HG02981 (cell line): ENCODE measurements around the gene ADGRG4.
"Not testable (repeated sequence)": the region's sequence is repeated elsewhere in the genome, so short reads cannot be mapped to it uniquely, and the experiment has no call there.

ENCODE experiments used
- ATAC-seq: cut with Tn5 transposase; IDR thresholded peaks from one replicate; pipeline ENCODE4 v1.9.1; 2021; ENCODE audit warnings: mild to moderate bottlenecking, moderate library complexity; ENCODE audit not compliant: unreplicated experiment

Gene ADGRG4

DNA sequence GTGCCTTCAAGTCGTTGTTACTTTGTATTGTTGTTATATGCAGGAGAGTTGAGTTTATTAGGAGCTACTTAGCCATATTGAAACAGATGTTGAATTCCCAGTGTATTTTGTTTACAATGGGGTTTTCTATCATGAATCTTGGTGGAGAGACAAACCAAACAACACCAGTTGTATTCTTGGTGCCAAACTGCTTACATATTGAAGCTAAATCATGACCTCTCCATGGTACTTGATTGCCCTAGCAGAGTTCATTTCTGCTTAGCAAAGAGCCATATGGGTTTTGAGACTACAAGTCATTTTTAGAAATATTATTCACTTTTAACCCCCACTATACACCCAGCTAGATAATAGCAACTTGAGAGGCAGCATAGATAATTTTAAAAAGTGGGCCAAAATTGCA lies 85.4 kb downstream of the ADGRG4 start:
- no peak for ATAC-seq

- ATAC-seq = no peak
Observed at GRCh38 chrX:136386826-136387225, 86.1 kb downstream of the ADGRG4 start.

- ATAC-seq = no peak
Observed at GRCh38 chrX:136387951-136388502, 87.3 kb downstream of the ADGRG4 start.

- no peak for ATAC-seq
Observed at GRCh38 chrX:136390921-136391320, 90.2 kb downstream of the ADGRG4 start.

DNA sequence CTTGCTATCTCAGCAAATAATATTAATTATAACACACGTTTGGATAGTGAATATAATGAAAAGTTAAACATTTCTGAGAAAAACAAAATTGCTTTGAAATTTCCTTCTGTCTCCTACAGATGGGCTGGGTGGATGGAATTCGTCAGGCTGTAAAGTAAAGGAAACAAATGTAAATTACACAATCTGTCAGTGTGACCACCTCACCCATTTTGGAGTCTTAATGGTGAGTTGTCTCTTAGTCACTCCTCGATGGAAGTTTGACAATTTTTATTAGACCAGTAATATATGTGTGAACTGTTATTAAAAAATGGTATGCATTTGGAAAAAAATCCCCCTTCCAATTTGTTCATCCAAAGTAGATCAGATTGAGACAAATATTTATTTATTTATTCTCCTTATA lies 94.5 kb downstream of the ADGRG4 start:
- no peak for ATAC-seq

DNA sequence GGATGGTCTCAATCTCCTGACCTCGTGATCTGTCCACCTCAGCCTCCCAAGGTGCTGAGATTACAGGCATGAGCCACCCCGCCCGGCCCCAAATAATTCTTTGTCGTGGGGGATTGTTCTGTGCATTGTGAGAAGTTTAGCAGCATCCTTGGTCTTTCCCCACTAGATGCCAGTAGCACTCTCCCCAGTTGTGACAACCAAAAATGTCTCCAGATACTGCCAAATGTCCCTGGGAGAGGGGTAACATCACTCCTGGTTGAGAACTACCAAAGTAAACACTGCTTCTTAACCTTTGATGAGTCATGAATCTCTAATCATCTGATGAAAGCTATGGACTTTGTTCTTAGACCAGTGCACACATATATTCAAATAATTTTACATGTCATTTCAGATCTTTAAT lies 96.2 kb downstream of the ADGRG4 start:
- ATAC-seq = no peak

DNA sequence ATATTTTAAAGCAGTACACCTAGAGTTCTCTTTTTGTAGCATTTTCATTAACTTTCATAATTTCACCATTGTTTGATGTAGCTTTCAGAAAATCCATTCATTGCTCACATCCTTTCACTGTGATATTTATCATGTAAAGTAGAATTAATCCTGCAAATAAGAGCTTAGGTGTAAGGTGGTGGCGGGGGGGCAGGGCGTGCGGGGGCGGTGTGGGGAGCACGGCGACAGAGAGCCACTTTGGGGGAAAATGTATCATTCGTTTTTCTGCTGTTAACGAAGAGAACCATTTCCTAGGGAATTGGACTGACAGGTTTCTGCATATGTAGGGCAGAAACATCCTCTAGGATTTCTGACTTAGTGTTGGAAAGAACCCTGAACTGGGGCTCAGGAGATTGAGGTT lies 104.4 kb downstream of the ADGRG4 start:
- no peak for ATAC-seq

DNA sequence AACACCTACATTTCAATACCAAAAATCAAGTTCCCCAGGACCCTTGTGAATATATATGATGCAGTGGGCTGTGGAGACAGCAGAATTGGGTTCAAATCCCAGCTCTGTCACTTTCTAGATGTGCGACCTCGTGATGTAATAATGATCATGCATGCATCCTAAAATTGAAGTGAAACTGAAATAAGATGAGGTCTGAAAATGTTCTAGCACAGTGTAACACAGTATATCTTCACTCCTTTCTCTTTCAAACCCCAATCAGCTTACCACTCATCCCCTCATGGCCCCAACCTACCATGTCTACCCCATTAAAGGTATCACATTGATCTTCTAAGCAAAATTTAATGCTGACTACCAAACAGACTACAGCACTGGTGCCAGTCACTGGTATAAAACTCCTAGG lies 117.0 kb downstream of the ADGRG4 start:
- ATAC-seq = no peak

- ATAC-seq = no peak
Observed at GRCh38 chrX:136421338-136421737, 120.6 kb downstream of the ADGRG4 start.

DNA sequence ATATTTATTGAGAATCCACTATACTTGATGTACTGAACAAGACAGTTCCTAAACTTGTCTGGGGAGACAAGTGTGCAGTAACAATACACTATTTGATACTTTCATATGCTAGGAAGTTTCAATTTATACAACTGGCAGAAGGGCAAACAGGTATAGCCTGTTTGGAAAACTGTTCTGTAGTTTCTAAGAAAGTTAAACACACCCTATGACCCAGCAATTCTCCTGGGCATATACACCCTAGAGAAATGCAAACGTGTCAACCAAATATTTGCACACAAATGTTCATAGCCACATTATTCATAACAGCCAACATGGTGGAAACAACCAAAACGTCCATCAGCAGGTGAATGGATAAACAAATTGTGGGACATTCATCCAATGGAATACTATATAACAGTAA lies 123.0 kb downstream of the ADGRG4 start:
- no peak for ATAC-seq

DNA sequence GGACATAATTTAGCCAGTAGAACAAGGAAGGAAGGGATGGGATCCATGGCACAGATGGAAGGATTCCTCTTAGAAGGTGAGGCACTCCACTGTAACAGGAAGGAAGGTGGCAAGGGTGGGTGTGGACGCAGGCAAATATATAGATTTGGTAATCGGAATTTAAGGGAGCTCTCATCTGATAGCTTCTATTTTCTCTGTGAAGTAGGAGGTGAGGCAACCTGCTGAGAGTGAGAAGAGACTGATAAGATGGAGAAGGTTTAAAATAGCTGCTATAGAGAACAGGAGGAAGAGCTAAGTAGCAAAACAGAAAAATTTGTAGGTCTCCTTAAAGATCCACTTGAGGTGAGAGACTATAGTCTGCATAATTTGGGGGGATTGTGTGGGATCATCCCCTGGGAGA lies 125.2 kb downstream of the ADGRG4 start:
- no peak for ATAC-seq

GRCh38 chrX:136431625-136432024 lies 130.9 kb downstream of the ADGRG4 start:
- ATAC-seq = no peak

GRCh38 chrX:136437774-136438173 lies 137.0 kb downstream of the ADGRG4 start:
- no peak for ATAC-seq

DNA sequence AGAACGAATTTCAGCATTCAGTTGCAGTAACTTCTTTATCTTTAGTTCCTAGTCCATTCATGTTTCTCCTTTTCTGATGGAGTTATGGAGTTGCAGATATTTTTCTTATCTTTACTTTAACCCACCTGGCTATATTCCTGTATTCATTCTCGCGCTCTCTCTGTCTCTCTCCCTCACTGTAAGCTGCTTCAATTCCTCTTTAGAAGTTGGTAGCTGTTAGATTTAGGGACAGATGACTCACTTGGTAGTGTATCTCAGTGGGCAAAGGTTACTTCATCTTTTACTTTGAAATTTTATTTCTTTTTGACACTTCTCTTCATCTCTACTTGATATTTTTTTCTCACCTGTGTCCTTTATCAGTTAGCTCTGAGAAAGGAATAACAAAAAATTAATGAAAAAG lies 137.4 kb downstream of the ADGRG4 start:
- ATAC-seq = no peak

DNA sequence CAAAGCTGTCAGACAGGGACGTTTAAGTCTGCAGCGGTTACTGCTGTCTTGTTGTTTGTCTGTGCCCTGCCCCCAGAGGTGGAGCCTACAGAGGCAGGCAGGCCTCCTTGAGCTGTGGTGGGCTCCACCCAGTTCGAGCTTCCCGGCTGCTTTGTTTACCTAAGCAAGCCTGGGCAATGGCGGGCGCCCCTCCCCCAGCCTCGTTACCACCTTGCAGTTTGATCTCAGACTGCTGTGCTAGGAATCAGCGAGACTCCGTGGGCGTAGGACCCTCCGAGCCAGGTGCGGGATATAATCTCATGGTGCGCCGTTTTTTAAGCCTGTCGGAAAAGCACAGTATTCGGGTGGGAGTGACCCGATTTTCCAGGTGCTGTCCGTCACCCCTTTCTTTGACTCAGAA lies 144.9 kb downstream of the ADGRG4 start:
- ATAC-seq = not testable (repeated sequence)

DNA sequence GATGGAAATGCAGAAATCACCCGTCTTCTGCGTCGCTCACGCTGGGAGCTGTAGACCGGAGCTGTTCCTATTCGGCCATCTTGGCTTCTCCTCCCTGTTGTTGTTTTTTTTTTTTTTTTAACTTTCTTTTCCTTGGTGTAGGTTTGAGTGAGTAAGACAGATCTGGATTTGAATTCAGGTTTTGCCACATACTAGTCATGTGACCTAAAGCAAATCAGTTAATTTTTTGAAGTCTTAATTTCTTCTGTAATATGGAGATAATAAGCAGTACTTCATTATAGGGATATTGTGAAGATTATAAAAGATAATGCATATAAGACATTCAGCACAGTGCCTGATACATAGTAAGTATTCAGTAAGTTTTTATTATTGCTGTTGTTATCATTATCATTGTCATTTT lies 145.4 kb downstream of the ADGRG4 start:
- ATAC-seq = no peak

DNA sequence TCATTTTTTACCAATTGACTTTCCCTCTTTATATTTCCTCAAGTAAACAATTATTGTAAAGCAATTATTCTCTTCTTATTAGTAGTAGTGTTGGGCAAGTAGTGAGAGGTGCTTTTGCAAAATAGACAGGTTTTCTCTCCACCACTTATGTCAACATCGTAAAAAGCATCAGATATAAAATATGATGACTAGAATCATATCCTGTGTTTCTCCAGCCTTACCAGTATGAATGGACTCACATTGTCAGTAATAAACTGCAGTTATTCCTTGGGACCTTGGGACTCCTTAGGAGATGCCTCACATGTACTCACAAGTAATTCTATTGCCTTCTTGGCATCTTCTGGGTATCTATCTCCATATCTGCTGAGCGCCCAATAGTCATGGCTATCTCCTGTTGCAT lies 146.5 kb downstream of the ADGRG4 start:
- ATAC-seq = no peak

DNA sequence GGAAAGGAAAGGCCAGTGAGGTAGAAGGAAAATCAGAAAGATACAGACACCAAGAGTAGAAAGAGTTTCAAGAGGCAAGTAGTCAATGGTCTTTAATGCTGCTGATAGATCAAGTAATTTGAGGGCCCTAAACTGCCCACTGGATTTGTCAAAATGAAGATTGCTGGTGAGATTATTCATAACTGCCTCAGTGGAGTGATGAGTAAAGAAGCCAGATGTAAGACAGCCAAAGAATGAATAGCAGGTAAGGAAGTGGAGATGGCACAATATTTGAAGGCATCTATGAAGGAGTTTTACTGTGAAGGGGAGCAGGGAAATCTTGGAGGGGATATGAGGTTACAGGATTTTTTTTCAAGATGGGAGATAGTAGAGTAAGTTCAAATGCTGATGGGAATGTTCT lies 147.2 kb downstream of the ADGRG4 start:
- ATAC-seq = no peak

DNA sequence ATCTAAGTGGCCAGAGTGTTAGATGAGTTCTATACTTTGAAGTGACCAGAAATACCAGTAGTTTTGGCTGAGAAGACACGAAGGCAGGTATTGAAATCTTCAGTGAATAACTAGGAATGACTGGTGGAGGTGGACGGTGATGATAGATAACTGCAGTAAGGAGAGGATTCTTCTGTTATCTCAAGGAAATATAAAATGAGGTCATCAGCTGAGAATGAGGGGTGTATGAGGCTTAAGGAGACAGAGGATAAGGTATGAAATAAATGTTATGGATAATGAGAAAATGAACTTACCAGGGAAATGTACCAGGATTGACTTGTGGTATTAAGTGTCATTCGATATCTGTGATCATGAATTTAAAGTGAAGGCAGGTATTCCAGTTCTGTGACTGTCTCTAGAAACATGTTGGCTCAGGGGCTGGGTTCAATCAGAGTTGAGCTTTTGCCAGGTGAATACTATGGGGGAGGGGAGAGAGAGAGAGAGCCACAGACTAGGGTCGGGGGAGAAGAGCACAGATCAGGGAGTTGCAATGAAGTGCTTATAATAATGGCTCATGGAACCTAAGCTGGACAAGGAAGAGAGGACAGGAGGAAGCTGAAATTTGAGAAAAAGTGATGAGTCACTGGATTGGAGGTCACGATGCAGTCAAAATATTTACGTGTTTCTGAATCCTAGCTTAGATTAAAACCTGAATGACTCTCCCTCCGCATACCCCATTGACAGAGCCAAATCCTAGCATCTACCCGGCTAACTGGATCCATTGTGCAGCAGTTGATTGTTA lies 149.5 kb downstream of the ADGRG4 start:
- ATAC-seq = no peak

DNA sequence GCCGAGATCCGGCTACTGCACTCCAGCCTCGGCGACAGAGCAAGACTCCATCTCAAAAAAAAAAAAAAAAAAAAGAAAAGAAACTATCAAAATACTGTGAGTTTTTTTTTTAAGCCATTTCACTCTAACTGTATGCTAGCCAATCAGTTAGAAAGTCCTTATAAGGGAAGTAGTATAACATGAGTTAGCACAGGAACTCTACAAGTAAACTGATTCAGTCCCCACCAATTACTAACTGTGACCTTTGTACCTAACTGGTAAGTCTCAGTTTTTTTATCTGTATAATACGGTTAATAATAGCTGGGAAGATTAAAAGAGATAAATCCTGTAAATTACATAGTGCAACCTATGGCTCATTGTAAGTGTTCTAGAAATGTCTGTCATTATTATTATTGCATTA lies 151.9 kb downstream of the ADGRG4 start:
- ATAC-seq = no peak

DNA sequence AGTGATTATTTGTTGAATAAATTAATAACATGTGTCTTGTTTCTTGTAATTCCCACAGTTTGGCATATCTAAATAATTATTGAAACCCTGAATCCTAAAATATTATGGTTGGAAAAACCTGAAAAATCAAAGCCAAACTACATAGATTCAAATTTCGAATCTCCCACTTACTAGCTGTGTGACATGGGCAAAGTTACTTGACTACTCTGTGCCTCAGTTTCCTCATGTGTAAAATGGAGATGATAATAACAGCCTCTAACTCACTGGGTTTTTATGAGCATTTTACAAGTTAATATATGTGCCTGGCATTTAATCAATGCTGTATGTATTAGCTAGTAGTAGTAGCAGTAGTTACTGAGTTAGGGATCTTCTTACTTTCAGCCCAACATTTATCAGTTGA lies 152.4 kb downstream of the ADGRG4 start:
- no peak for ATAC-seq

DNA sequence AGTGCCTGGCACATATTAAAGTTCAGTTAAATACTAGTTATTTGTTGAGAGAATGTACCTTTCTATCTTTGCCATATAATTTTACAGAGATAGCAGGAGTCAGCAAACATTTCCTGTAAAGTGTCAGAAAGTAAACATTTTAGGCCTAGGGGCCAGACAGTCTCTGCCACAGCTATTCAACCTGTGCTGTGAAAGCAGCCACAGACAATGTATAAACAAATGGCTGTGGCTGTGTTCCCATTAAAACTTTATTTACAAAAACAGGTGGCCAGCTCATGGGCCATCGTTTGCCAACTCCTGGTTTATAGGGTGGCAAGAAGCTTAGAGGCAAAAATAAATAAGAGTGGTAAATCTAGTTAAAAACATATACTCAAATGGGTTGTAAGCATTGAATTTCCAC lies 153.0 kb downstream of the ADGRG4 start:
- ATAC-seq = no peak

DNA sequence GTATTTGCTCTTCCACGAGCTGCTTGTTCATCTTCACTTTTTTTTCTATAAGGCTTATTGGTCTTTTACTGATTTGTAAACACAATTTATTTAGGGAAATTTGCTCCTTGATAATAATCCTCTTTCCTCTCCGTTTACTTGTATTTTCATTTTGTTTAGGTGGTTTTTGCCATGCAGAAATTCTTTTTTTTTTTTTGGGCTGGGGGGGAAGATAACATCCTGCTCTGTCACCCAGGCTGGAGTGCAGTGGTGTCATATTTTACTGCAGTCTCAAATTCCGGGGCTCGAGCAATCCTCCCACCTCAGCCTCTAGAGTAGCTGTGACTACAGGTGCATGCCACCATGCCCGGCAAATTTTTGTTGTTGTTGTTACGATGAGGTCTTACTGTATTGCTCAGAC lies 155.4 kb downstream of the ADGRG4 start:
- ATAC-seq = no peak
